HG03060 (cell line): ENCODE measurements around the gene RGSL1.

Experiments used
- ATAC-seq: cut with Tn5 transposase; IDR thresholded peaks from one replicate; pipeline ENCODE4 v1.9.1; 2021; ENCODE audit warnings: low read depth, moderate number of reproducible peaks; ENCODE audit not compliant: unreplicated experiment

Gene RGSL1

GRCh38 chr1:182450087-182450486 lies at the start of gene RGSL1:
Gene RGSL1 (plus strand): TSS chr1:182450146. CDS start chr1:182450166, 20 bp downstream.
- ATAC-seq = no peak

GRCh38 chr1:182400567-182400966 lies 49.4 kb upstream of the RGSL1 start, which contains the start of gene TEDDM1:
Gene TEDDM1 (minus strand): TSS chr1:182400667. CDS start chr1:182400485, 182 bp downstream.
- no peak for ATAC-seq

GRCh38 chr1:182404781-182405180 lies 45.2 kb upstream of the RGSL1 start:
- ATAC-seq = no peak

- ATAC-seq = no peak
Measured at GRCh38 chr1:182405578-182405977, 44.4 kb upstream of the RGSL1 start.

- no peak for ATAC-seq
Measured at GRCh38 chr1:182406012-182406411, 43.9 kb upstream of the RGSL1 start.

- no peak for ATAC-seq
Measured at GRCh38 chr1:182407724-182408123, 42.2 kb upstream of the RGSL1 start.

GRCh38 chr1:182408435-182409075 lies 41.4 kb upstream of the RGSL1 start:
- ATAC-seq = no peak

GRCh38 chr1:182410138-182410537 lies 39.8 kb upstream of the RGSL1 start:
- no peak for ATAC-seq

GRCh38 chr1:182410620-182411273 lies 39.2 kb upstream of the RGSL1 start:
- ATAC-seq = no peak

- no peak for ATAC-seq
Measured at GRCh38 chr1:182413486-182413885, 36.5 kb upstream of the RGSL1 start.

- ATAC-seq = no peak
Measured at GRCh38 chr1:182413969-182414368, 36.0 kb upstream of the RGSL1 start.

- no peak for ATAC-seq
Measured at GRCh38 chr1:182415789-182416188, 34.2 kb upstream of the RGSL1 start.

GRCh38 chr1:182426442-182427430 lies 23.2 kb upstream of the RGSL1 start:
- peak; percentile 49 for ATAC-seq

GRCh38 chr1:182428043-182428442 lies 21.9 kb upstream of the RGSL1 start:
- ATAC-seq = no peak

- ATAC-seq = no peak
Measured at GRCh38 chr1:182430263-182431068, 19.5 kb upstream of the RGSL1 start.

- ATAC-seq = no peak
Measured at GRCh38 chr1:182431278-182431677, 18.7 kb upstream of the RGSL1 start.

GRCh38 chr1:182433580-182433979 lies 16.4 kb upstream of the RGSL1 start:
- no peak for ATAC-seq

- no peak for ATAC-seq
Measured at GRCh38 chr1:182438326-182438725, 11.6 kb upstream of the RGSL1 start.

- no peak for ATAC-seq
Measured at GRCh38 chr1:182441719-182442118, 8.2 kb upstream of the RGSL1 start.

GRCh38 chr1:182442333-182442732 lies 7.6 kb upstream of the RGSL1 start:
- ATAC-seq = no peak
